Stomach (tissue), 9 donors: ENCODE measurements around the gene FANCD2. TPM values are rescaled to one million over a fixed set of nuclear protein-coding genes. Genes with fewer than 3 reads are reported as not detected.
"Not testable (repeated sequence)": the region's sequence is repeated elsewhere in the genome, so short reads cannot be mapped to it uniquely, and the experiment has no call there.

ENCODE experiments used
- DNase-seq, 2 donors: peaks; one replicate each; pipeline versions ENCODE4 v3.0.0 to v3.0.0-alpha.2; 2013 to 2019
- H3K27ac ChIP-seq, 5 donors: fragments of 200-600 bp in 4 of 5; sonication (generic) in 4 of 5; one replicate each; pipeline ENCODE4 v1.5.1; 2013 to 2019; ENCODE audit warnings: mild to moderate bottlenecking in 1 of 5, moderate library complexity in 1 of 5
- H3K27me3 ChIP-seq, 3 donors: fragments of 200-600 bp; sonication (generic); one replicate each; pipeline ENCODE4 v1.5.1; 2017 to 2019; ENCODE audit warnings: mixed run types in 1 of 3
- H3K36me3 ChIP-seq, 4 donors: fragments of 200-600 bp; sonication (generic); 1 replicate in 3 of 4; 2 replicates in 1 of 4; pipeline ENCODE4 v1.5.1; 2016 to 2019
- H3K4me1 ChIP-seq, 4 donors: fragments of 200-600 bp; sonication (generic); one replicate each; pipeline ENCODE4 v1.5.1; 2016 to 2019
- H3K4me3 ChIP-seq, 4 donors: fragments of 200-600 bp; sonication (generic) in 3 of 4; one replicate each; pipeline ENCODE4 v1.5.1; 2016 to 2019; ENCODE audit warnings: mild to moderate bottlenecking in 1 of 4
- H3K9me3 ChIP-seq, 4 donors: fragments of 200-600 bp; sonication (generic); one replicate each; pipeline ENCODE4 v1.5.1; 2016 to 2019
- EP300 ChIP-seq: sonication (generic); formaldehyde crosslinking; IDR thresholded peaks from one replicate; pipeline ENCODE4 v1.6.1; 2017; ENCODE audit warnings: antibody characterized with exemption
- POLR2A ChIP-seq, 4 donors: fragments of 450-650 bp; IDR thresholded peaks; one replicate each; pipeline ENCODE4 v1.6.1; 2016; ENCODE audit warnings: antibody characterized with exemption in 4 of 4, control low read depth in 2 of 4, mild to moderate bottlenecking in 1 of 4, moderate library complexity in 1 of 4
- POLR2AphosphoS5 ChIP-seq, 3 donors: sonication (generic); formaldehyde crosslinking; IDR thresholded peaks; one replicate each; pipeline ENCODE4 v1.6.1; 2016; ENCODE audit warnings: antibody characterized with exemption in 3 of 3
- WGBS, 5 donors: extraction: QIAGEN DNeasy Blood & Tissue Kit in 3 of 5; methylation state at CpG; one replicate each; pipeline versions ENCODE4 v1.1.5 to v1.1.7; 2013 to 2018; 5-methylcytosine and 5-hydroxymethylcytosine counted together
- intact Hi-C: fragments of 100-400 bp; cut with DNase I; formaldehyde crosslinking; loops from one replicate; pipeline ENCODE4 v1.15.1; 2023; ENCODE audit warnings: low total_unique reads
- polyA plus RNA-seq, 3 donors: library from polyadenylated mRNA; stranded (reverse); fragments of 200-250 nt; gene quantifications; one replicate each; pipeline ENCODE4 v1.2.3, GENCODE V29; 2013
- total RNA-seq, 5 donors: library from RNA; depleted of rRNA; stranded (reverse); fragments of >200 nt; gene quantifications; one replicate each; pipeline versions ENCODE4 v1.1.0 to v1.2.3, GENCODE V29; 2014 to 2016
- TF ChIP-seq, protein P1 (sequence below), 7 experiments: fragments of 450-650 bp in 4 of 7; fragments of 200-600 bp in 3 of 7; sonication (generic) in 3 of 7; IDR thresholded peaks; one replicate each; pipeline ENCODE4 v1.5.1; 2016 to 2019; ENCODE audit warnings: antibody characterized with exemption in 7 of 7, control low read depth in 2 of 7, mild to moderate bottlenecking in 1 of 7
- donor health status: healthy with polysubstance abuse.
- donor health status: Bipolar disorder and iron deficiency.
- donor health status: healthy.

FANCD2 gene
- total and polyA plus RNA-seq, 8 donors = 0.61 to 21.1 (median 5.7) TPM

DNA sequence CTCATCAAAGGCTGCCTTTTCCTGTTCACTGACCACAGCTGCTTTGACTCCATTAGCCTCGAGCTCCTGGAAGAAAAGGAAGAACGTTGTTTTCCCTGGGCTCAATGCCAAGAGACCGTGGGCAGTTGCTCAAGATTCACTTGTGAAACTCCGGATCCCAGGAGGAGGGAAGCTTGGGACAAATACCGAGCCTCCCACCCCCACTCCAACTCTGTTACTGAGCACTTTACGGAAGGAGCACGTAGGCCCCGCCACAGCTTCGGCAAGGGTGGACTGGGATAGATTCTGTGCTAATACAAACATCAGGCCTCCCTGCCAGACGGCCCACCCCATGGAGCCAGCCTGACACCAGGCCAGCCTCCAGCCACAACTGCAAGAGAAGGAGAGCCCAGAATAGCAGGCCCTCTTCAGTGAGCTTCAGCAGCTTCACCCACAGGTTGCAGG lies 10.8 kb upstream of the FANCD2 start:
- H3K36me3 ChIP-seq = peaks cover 6 to 32% (median 32%) of the 10 kb centered on the region in 4 donors
- peak overlapping the region; percentile 67 to 89 (median 86) for H3K27ac ChIP-seq
- H3K27me3 ChIP-seq = no peaks in the 10 kb centered on the region
- TF ChIP-seq EP300 (no peak), POLR2A (IDR thresholded peaks at IDR 0.05) (no peak), POLR2AphosphoS5 (IDR thresholded peaks at IDR 0.05) (peak in 2 of 3 donors; percentile 7 to 43)
- TF ChIP-seq, protein P1, sequence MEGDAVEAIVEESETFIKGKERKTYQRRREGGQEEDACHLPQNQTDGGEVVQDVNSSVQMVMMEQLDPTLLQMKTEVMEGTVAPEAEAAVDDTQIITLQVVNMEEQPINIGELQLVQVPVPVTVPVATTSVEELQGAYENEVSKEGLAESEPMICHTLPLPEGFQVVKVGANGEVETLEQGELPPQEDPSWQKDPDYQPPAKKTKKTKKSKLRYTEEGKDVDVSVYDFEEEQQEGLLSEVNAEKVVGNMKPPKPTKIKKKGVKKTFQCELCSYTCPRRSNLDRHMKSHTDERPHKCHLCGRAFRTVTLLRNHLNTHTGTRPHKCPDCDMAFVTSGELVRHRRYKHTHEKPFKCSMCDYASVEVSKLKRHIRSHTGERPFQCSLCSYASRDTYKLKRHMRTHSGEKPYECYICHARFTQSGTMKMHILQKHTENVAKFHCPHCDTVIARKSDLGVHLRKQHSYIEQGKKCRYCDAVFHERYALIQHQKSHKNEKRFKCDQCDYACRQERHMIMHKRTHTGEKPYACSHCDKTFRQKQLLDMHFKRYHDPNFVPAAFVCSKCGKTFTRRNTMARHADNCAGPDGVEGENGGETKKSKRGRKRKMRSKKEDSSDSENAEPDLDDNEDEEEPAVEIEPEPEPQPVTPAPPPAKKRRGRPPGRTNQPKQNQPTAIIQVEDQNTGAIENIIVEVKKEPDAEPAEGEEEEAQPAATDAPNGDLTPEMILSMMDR (IDR thresholded peaks at IDR 0.05) = no peak
- peak overlapping the region in 1 of 4 donors; percentile 14 for H3K4me3 ChIP-seq
- intact Hi-C loops = no loop called here
- peaks cover 21 to 40% (median 29%) of the 10 kb centered on the region in 4 donors for H3K4me1 ChIP-seq
- DNase-seq = peak; percentile 72 to 90
- 17 to 26% (median 22%) methylated on average over 10 of the region's 10 CpGs for WGBS, 5 donors
- no peaks in the 10 kb centered on the region for H3K9me3 ChIP-seq

DNA sequence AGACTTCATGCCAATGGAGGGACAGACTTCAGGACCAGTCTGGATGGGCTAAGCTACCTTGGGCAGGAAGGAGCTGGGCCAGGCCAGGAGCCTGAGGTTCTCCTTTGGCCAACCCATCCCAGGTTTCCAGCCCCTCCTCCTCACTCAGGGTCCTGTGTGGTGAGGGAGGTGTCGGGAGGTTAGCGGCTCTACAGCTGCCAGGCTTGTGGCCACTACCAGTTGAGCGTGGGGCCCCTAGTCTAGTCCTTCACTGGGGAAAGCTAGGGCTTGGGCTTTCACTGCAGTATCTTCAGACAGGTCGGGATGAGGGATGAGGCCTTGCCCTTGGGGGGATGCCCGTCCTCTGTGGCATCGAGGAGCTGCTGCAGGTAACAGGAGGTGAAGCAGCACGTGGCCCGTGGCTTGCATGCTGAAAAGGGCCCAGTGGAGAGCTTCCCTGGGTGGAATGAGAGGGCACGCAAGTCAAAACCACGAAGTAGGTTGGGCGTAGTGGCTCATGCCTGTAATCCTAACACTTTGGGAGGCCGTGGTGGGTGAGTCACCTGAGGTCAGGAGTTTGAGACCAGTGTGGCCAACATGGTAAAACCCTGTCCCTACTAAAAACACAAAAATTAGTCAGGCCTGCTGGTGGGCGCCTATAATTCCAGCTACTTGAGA lies 8.5 kb upstream of the FANCD2 start:
- intact Hi-C loops = no loop called here
- TF ChIP-seq, protein P1 (IDR thresholded peaks at IDR 0.05) = no peak
- TF ChIP-seq POLR2AphosphoS5 (IDR thresholded peaks at IDR 0.05) (no peak), EP300 (no peak), POLR2A (IDR thresholded peaks at IDR 0.05) (no peak)
- Histone ChIP-seq H3K9me3 (no peaks in the 10 kb centered on the region), H3K27me3 (no peaks in the 10 kb centered on the region), H3K36me3 (peaks cover 13 to 55% (median 54%) of the 10 kb centered on the region in 4 donors), H3K27ac (peak overlapping the region in 1 of 5 donors; percentile 39), H3K4me1 (peaks cover 10 to 27% (median 19%) of the 10 kb centered on the region in 4 donors), H3K4me3 (no peak overlapping the region)
- no peak for DNase-seq
- WGBS, 5 donors = 83 to 89% (median 88%) methylated on average over 12 to 13 of the region's 13 CpGs

DNA sequence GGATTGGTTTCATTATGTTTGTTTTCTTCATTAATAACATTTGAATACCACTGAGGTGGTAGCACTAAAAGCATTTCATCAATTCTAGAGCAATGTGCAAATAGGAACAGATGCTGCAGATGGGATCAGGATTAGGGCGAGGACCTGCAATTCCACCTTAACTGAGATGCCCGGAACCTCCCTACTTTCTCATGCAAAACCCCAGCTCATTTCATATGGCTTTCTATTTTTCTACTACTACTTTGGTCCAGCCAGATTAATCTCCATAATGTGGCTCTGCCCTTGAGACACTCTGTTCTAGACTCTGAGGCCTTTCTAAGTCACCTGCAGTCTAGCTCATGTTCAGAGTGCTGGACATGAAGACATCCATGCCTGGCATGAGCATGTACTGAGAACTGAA lies 7.4 kb upstream of the FANCD2 start:
- WGBS, 5 donors = 95 to 98% (median 95%) methylated on average over 2 of the region's 2 CpGs
- H3K27ac ChIP-seq, H3K9me3 ChIP-seq, H3K27me3 ChIP-seq, intact Hi-C loops, H3K4me3 ChIP-seq, DNase-seq: not testable (repeated sequence)
- Histone ChIP-seq H3K4me1 (peaks cover 10 to 34% (median 22%) of the 10 kb centered on the region in 4 donors), H3K36me3 (peaks cover 21 to 66% (median 65%) of the 10 kb centered on the region in 4 donors)

DNA sequence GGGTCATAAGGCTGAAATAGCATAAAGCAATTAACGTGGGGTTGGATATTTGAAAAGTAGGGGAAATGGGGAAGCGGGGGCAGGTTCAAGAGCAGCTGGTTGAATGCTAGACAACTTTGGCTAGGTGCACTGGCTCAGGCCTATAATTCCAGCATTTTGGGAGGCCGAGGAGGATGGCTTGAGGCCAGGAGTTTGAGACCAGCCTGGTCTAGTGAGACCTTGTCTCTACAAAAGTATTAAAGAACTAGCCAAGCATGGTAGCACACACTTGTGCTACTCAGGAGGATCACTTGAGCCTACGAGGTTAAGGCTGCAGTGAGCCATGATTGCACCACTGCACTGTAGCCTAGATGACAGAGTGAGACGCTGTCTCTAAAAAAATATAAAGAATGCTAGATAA lies 6.9 kb upstream of the FANCD2 start:
- DNase-seq = no peak
- peaks cover 21 to 68% (median 67%) of the 10 kb centered on the region in 4 donors for H3K36me3 ChIP-seq
- H3K9me3 ChIP-seq = no peaks in the 10 kb centered on the region
- intact Hi-C loops = no loop called here
- no peak overlapping the region for H3K27ac ChIP-seq
- no peak for TF ChIP-seq POLR2AphosphoS5 (IDR thresholded peaks at IDR 0.05)
- TF ChIP-seq POLR2A (IDR thresholded peaks at IDR 0.05) = no peak
- no peaks in the 10 kb centered on the region for H3K27me3 ChIP-seq
- H3K4me3 ChIP-seq = no peak overlapping the region
- peaks cover 15 to 38% (median 25%) of the 10 kb centered on the region in 4 donors for H3K4me1 ChIP-seq
- WGBS, 5 donors = 81 to 91% (median 88%) methylated on average over 5 of the region's 5 CpGs

DNA sequence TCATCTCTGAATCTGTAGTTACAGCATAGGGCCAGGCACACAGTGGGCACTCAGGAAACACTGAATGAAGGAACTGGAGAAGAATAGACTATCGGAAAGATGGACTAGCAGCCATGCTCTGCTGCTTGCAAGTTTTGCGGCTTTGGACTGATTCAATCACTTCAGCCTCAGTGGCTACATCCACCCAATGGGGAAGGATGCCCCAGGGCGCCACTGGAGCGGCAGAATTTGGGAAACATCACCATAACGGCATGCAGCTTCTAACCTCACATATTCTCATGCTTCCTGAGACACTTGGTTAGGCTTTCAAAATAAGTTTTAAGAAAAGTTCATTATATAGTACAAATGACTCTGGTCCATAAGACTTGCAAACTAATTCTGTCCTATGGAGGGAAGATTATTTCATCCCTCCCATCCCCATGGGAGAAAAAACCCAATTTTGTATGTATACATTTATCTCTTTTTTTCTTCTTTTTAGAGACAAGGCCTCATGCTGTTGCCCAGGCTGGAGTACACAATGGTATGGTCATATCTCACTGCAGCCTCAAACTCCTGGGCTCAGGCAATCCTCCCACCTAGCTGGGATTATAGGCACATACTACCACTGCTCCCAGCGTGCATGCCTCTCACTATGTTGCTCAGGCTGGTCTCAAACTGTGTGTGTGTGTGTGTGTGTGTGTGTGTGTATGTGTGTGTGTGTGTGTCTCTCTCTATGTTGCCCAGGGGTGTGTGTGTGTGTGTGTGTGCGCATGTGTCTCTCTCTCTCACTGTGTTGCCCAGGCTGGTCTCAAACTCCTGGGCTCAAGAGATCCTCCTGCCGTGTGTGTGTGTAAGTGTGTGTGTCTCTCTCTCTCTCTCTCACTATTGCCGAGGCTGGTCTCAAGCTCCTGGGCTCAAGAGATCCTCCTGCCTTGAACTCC lies 4.1 kb upstream of the FANCD2 start:
- Histone ChIP-seq H3K27me3 (no peaks in the 10 kb centered on the region), H3K9me3 (no peaks in the 10 kb centered on the region), H3K4me1 (peaks cover 14 to 34% (median 32%) of the 10 kb centered on the region in 4 donors), H3K36me3 (peaks cover 21 to 68% (median 67%) of the 10 kb centered on the region in 4 donors), H3K27ac (no peak overlapping the region), H3K4me3 (no peak overlapping the region)
- intact Hi-C loops = no loop called here
- no peak for TF ChIP-seq POLR2A (IDR thresholded peaks at IDR 0.05)
- no peak for TF ChIP-seq EP300
- TF ChIP-seq, protein P1 (IDR thresholded peaks at IDR 0.05) = no peak
- TF ChIP-seq POLR2AphosphoS5 (IDR thresholded peaks at IDR 0.05) = no peak
- 88 to 94% (median 93%) methylated on average over 8 to 9 of the region's 9 CpGs for whole genome bisulfite sequencing, 5 donors
- DNase-seq = no peak
